HepG2 (cell line): Measurements from ENCODE around the gene KCNJ4. TPM values are rescaled to one million over a fixed set of nuclear protein-coding genes. Genes with fewer than 3 reads are reported as not detected.

Experiments
- ATF2 ChIP-seq: sonication (generic); formaldehyde crosslinking; IDR thresholded peaks from 2 replicates; pipeline ENCODE4 v1.4.0; 2020; ENCODE audit warnings: missing genetic modification reagents
- FOXJ3 ChIP-seq: sonication (generic); formaldehyde crosslinking; IDR thresholded peaks from 2 replicates; pipeline ENCODE4 v1.4.0; 2020; ENCODE audit warnings: missing genetic modification reagents, mild to moderate bottlenecking, borderline replicate concordance
- FOXP1 ChIP-seq, 2 experiments: fragments of 450-650 bp in 1 of 2; IDR thresholded peaks; 2 replicates each; pipeline ENCODE4 v1.6.1; 2017 to 2018; ENCODE audit warnings: antibody characterized with exemption in 1 of 2
- GATAD1 ChIP-seq: IDR thresholded peaks from 2 replicates; pipeline ENCODE4 v1.6.1; 2016; ENCODE audit warnings: missing genetic modification reagents, missing compliant biosample characterization
- GMEB2 ChIP-seq: IDR thresholded peaks from 2 replicates; pipeline ENCODE4 v1.6.1; 2016; ENCODE audit warnings: missing biosample characterization, missing genetic modification reagents, low read depth
- POLR2AphosphoS5 ChIP-seq: IDR thresholded peaks from 2 replicates; pipeline ENCODE4 v1.6.1; 2012; ENCODE audit warnings: low read depth, low read length
- RBFOX2 ChIP-seq: fragments of 200-400 bp; formaldehyde crosslinking; IDR thresholded peaks from 2 replicates; pipeline ENCODE4 v1.6.1; 2017; ENCODE audit warnings: low read depth, mild to moderate bottlenecking, low read length
- TFE3 ChIP-seq: IDR thresholded peaks from 2 replicates; pipeline ENCODE4 v1.6.1; 2016
- ZC3H13 ChIP-seq: sonication (generic); formaldehyde crosslinking; IDR thresholded peaks from 2 replicates; pipeline ENCODE4 v1.8.1; 2023; ENCODE audit warnings: mild to moderate bottlenecking, missing genetic modification reagents, moderate library complexity
- ZFP62 ChIP-seq: sonication (generic); formaldehyde crosslinking; IDR thresholded peaks from 2 replicates; pipeline ENCODE4 v1.4.0; 2020; ENCODE audit warnings: missing genetic modification reagents
- ZNF121 ChIP-seq: sonication (generic); formaldehyde crosslinking; IDR thresholded peaks from 2 replicates; pipeline ENCODE4 v1.5.0; 2020; ENCODE audit warnings: mild to moderate bottlenecking, missing genetic modification reagents
- ZNF142 ChIP-seq: sonication (generic); formaldehyde crosslinking; IDR thresholded peaks from 2 replicates; pipeline ENCODE4 v1.4.0; 2020; ENCODE audit warnings: missing genetic modification reagents
- ZNF256 ChIP-seq: sonication (generic); formaldehyde crosslinking; conservative IDR thresholded peaks from 2 replicates; pipeline ENCODE4 v1.4.0; 2020; ENCODE audit warnings: missing genetic modification reagents
- ZNF263 ChIP-seq: sonication (generic); formaldehyde crosslinking; IDR thresholded peaks from 2 replicates; pipeline ENCODE4 v1.4.0; 2020; ENCODE audit warnings: missing genetic modification reagents
- ZNF30 ChIP-seq: sonication (generic); formaldehyde crosslinking; IDR thresholded peaks from 2 replicates; pipeline ENCODE4 v1.5.0; 2020; ENCODE audit warnings: mild to moderate bottlenecking, missing genetic modification reagents
- ZNF431 ChIP-seq: sonication (generic); formaldehyde crosslinking; IDR thresholded peaks from 2 replicates; pipeline ENCODE4 v1.9.0; 2022; ENCODE audit warnings: missing genetic modification reagents, low read depth, mild to moderate bottlenecking, borderline replicate concordance
- ZNF567 ChIP-seq: sonication (generic); formaldehyde crosslinking; IDR thresholded peaks from 2 replicates; pipeline ENCODE4 v1.8.1; 2023; ENCODE audit warnings: mild to moderate bottlenecking, missing genetic modification reagents, borderline replicate concordance
- ZNF576 ChIP-seq: sonication (generic); formaldehyde crosslinking; IDR thresholded peaks from 2 replicates; pipeline ENCODE4 v1.4.0; 2020; ENCODE audit warnings: mild to moderate bottlenecking, missing genetic modification reagents
- polyA plus RNA-seq, 8 experiments: library from polyadenylated mRNA; depleted of rRNA in 3 of 8; stranded (reverse) in 7 of 8; unstranded in 1 of 8; fragments of >200 nt; fragmentation: Illumina TruSeq in 4 of 8; extraction: Trizol in 4 of 8; gene quantifications; 2 replicates each; pipeline versions ENCODE4 v1.2.1 to v1.2.3, GENCODE V29; 2011 to 2016; ENCODE audit warnings: low read depth in 4 of 8, missing spikeins in 1 of 8, mixed read lengths in 1 of 8; ENCODE audit not compliant: insufficient read depth in 1 of 8
- total RNA-seq, 5 experiments: library from RNA; depleted of rRNA; stranded (reverse); fragments of >200 nt; fragmentation: Illumina TruSeq; extraction: Trizol; gene quantifications; 2 replicates each; pipeline ENCODE4 v1.2.3, GENCODE V29; 2016; ENCODE audit warnings: low read depth in 1 of 5

KCNJ4 gene
- total and polyA plus RNA-seq, 2 of the 13 experiments (the other 11 are each of a cell fraction or from before 2014, with no cell fraction given), result not detected

GRCh38 chr22:38461414-38462081 is 6.5 kb upstream of the KCNJ4 start (continued):
- TF ChIP-seq ZNF567 (CRISPR knock-in tag) (no peak), ZNF30 (CRISPR knock-in tag) (no peak), ZNF256 (CRISPR knock-in tag) (0 out of 2 replicates have a peak, but pooled peaks have one; percentile 43), FOXP1 (IDR thresholded peaks at IDR 0.05) (no peak), FOXP1 (CRISPR knock-in tag; IDR thresholded peaks at IDR 0.05) (no peak), POLR2AphosphoS5 (no peak), ATF2 (CRISPR knock-in tag) (no peak), ZNF576 (CRISPR knock-in tag) (no peak), ZNF431 (CRISPR knock-in tag) (0 out of 2 replicates have a peak, but pooled peaks have one; percentile 41), ZNF121 (no peak), ZFP62 (CRISPR knock-in tag) (no peak), ZNF263 (peak; percentile 61; the same call in 1 of the 2 replicates), TFE3 (CRISPR knock-in tag) (no peak), RBFOX2 (no peak), GMEB2 (CRISPR knock-in tag) (no peak), GATAD1 (CRISPR knock-in tag) (peak; percentile 49), ZC3H13 (no peak), FOXJ3 (CRISPR knock-in tag) (0 out of 2 replicates have a peak, but pooled peaks have one; percentile 25), ZNF142 (CRISPR knock-in tag) (0 out of 2 replicates have a peak, but pooled peaks have one; percentile 37)
